ENCODE data around the gene DHRSX. TPM values are rescaled to one million over a fixed set of nuclear protein-coding genes. Genes with fewer than 3 reads are reported as not detected.

DHRSX gene
- total and polyA plus RNA-seq, 2 donors (not counting 1 experiment from before 2014, with no cell fraction given): 23.7 to 25.6 TPM

GRCh38 chrX:2374086-2374485, 126.7 kb downstream of the DHRSX start:
- TF ChIP-seq EZH2 (IDR thresholded peaks at IDR 0.05; ENCODE audit: low read length, missing control alignments) (no peak), CTCF (conservative IDR thresholded peaks at IDR 0.05 in 1 of 2, IDR thresholded peaks at IDR 0.05 in 1 of 2; ENCODE audit: low read depth in 1 of 2, low read length in 2 of 2) (no peak)
- no peaks in the 10 kb centered on the region for H3K36me3 ChIP-seq (ENCODE audit: control insufficient read depth, insufficient read depth, low read length)
- H3K9ac ChIP-seq (ENCODE audit: insufficient read depth, low read length): no peak overlapping the region
- peak; percentile 35 to 40 for DNase-seq (ENCODE audit: low read depth in 2 of 2)
- H3K4me1 ChIP-seq (ENCODE audit: control insufficient read depth, extremely low read depth, insufficient read depth, low read length): no peaks in the 10 kb centered on the region
- H3K79me2 ChIP-seq (ENCODE audit: control insufficient read depth, insufficient read depth, low read length): no peaks in the 10 kb centered on the region
- no peaks in the 10 kb centered on the region for H4K20me1 ChIP-seq (ENCODE audit: control insufficient read depth, extremely low read depth, insufficient read depth, low read length)
- no peak overlapping the region for H3K4me3 ChIP-seq (replicated peaks in 1 of 4; ENCODE audit: control extremely low read depth in 1 of 4, insufficient read depth in 1 of 4, low read depth in 3 of 4, low read length in 4 of 4)
- H3K27ac ChIP-seq (ENCODE audit: insufficient read depth, low read length): no peak overlapping the region
- no peak overlapping the region for H2AFZ ChIP-seq (ENCODE audit: low read length)
- no peaks in the 10 kb centered on the region for H3K9me3 ChIP-seq (ENCODE audit: control insufficient read depth, insufficient read depth, low read depth, low read length)
- H3K4me2 ChIP-seq (ENCODE audit: extremely low read depth, insufficient read depth, low read length): no peak overlapping the region
- no peaks in the 10 kb centered on the region for H3K27me3 ChIP-seq (ENCODE audit: control insufficient read depth, insufficient read depth, low read length)

GRCh38 chrX:2373615-2374014, 127.2 kb downstream of the DHRSX start:
- H3K4me1 ChIP-seq (ENCODE audit: control insufficient read depth, extremely low read depth, insufficient read depth, low read length): no peaks in the 10 kb centered on the region
- no peak overlapping the region for H3K4me2 ChIP-seq (ENCODE audit: extremely low read depth, insufficient read depth, low read length)
- H4K20me1 ChIP-seq (ENCODE audit: control insufficient read depth, extremely low read depth, insufficient read depth, low read length): no peaks in the 10 kb centered on the region
- TF ChIP-seq EZH2 (IDR thresholded peaks at IDR 0.05; ENCODE audit: low read length, missing control alignments) (no peak), CTCF (conservative IDR thresholded peaks at IDR 0.05 in 1 of 2, IDR thresholded peaks at IDR 0.05 in 1 of 2; ENCODE audit: low read depth in 1 of 2, low read length in 2 of 2) (no peak)
- no peak overlapping the region for H3K4me3 ChIP-seq (replicated peaks in 1 of 4; ENCODE audit: control extremely low read depth in 1 of 4, insufficient read depth in 1 of 4, low read depth in 3 of 4, low read length in 4 of 4)
- H3K36me3 ChIP-seq (ENCODE audit: control insufficient read depth, insufficient read depth, low read length): no peaks in the 10 kb centered on the region
- no peaks in the 10 kb centered on the region for H3K79me2 ChIP-seq (ENCODE audit: control insufficient read depth, insufficient read depth, low read length)
- no peak for DNase-seq (ENCODE audit: low read depth in 2 of 2)
- no peak overlapping the region for H3K27ac ChIP-seq (ENCODE audit: insufficient read depth, low read length)
- no peaks in the 10 kb centered on the region for H3K27me3 ChIP-seq (ENCODE audit: control insufficient read depth, insufficient read depth, low read length)
- H2AFZ ChIP-seq (ENCODE audit: low read length): no peak overlapping the region
- no peaks in the 10 kb centered on the region for H3K9me3 ChIP-seq (ENCODE audit: control insufficient read depth, insufficient read depth, low read depth, low read length)
- no peak overlapping the region for H3K9ac ChIP-seq (ENCODE audit: insufficient read depth, low read length)

GRCh38 chrX:2371026-2371711, 129.6 kb downstream of the DHRSX start:
- Histone ChIP-seq H3K9ac (ENCODE audit: insufficient read depth, low read length) (no peak overlapping the region), H2AFZ (ENCODE audit: low read length) (no peak overlapping the region), H3K9me3 (ENCODE audit: control insufficient read depth, insufficient read depth, low read depth, low read length) (no peaks in the 10 kb centered on the region), H3K36me3 (ENCODE audit: control insufficient read depth, insufficient read depth, low read length) (no peaks in the 10 kb centered on the region), H3K27ac (ENCODE audit: insufficient read depth, low read length) (no peak overlapping the region), H3K79me2 (ENCODE audit: control insufficient read depth, insufficient read depth, low read length) (no peaks in the 10 kb centered on the region), H4K20me1 (ENCODE audit: control insufficient read depth, extremely low read depth, insufficient read depth, low read length) (no peaks in the 10 kb centered on the region), H3K27me3 (ENCODE audit: control insufficient read depth, insufficient read depth, low read length) (no peaks in the 10 kb centered on the region), H3K4me1 (ENCODE audit: control insufficient read depth, extremely low read depth, insufficient read depth, low read length) (no peaks in the 10 kb centered on the region), H3K4me3 (replicated peaks in 1 of 4; ENCODE audit: control extremely low read depth in 1 of 4, insufficient read depth in 1 of 4, low read depth in 3 of 4, low read length in 4 of 4) (no peak overlapping the region), H3K4me2 (ENCODE audit: extremely low read depth, insufficient read depth, low read length) (no peak overlapping the region)
- DNase-seq (ENCODE audit: low read depth in 2 of 2): peak; percentile 7 to 45
- TF ChIP-seq EZH2 (IDR thresholded peaks at IDR 0.05; ENCODE audit: low read length, missing control alignments) (no peak), CTCF (conservative IDR thresholded peaks at IDR 0.05 in 1 of 2, IDR thresholded peaks at IDR 0.05 in 1 of 2; ENCODE audit: low read depth in 1 of 2, low read length in 2 of 2) (no peak)
